GM18498 (cell line): ENCODE measurements around the gene MYO1H.
"Not testable (repeated sequence)": the region's sequence is repeated elsewhere in the genome, so short reads cannot be mapped to it uniquely, and the experiment has no call there.

Source experiments
- ATAC-seq: cut with Tn5 transposase; IDR thresholded peaks from one replicate; pipeline ENCODE4 v1.9.1; 2021; ENCODE audit warnings: mild to moderate bottlenecking, moderate library complexity; ENCODE audit not compliant: unreplicated experiment

MYO1H gene

GRCh38 chr12:109406147-109406546, 58.4 kb downstream of the MYO1H start:
- ATAC-seq = not testable (repeated sequence)

- no peak for ATAC-seq
Observed at GRCh38 chr12:109418848-109419480, 71.3 kb downstream of the MYO1H start.

- ATAC-seq = no peak
Observed at GRCh38 chr12:109421355-109422087, 73.8 kb downstream of the MYO1H start.

- ATAC-seq = no peak
Observed at GRCh38 chr12:109422251-109422650, 74.6 kb downstream of the MYO1H start.

GRCh38 chr12:109423392-109423791, 75.7 kb downstream of the MYO1H start:
- no peak for ATAC-seq

- peak; percentile 54 for ATAC-seq
Observed at GRCh38 chr12:109428037-109428629, 80.4 kb downstream of the MYO1H start.

GRCh38 chr12:109428804-109429203, 81.1 kb downstream of the MYO1H start:
- ATAC-seq = not testable (repeated sequence)

GRCh38 chr12:109430244-109430643, 82.5 kb downstream of the MYO1H start:
- no peak for ATAC-seq

GRCh38 chr12:109432431-109432830, 84.7 kb downstream of the MYO1H start:
- no peak for ATAC-seq

- peak; percentile 63 for ATAC-seq
Observed at GRCh38 chr12:109432842-109433304, 85.2 kb downstream of the MYO1H start.

- no peak for ATAC-seq
Observed at GRCh38 chr12:109433618-109434017, 85.9 kb downstream of the MYO1H start.

- ATAC-seq = no peak
Observed at GRCh38 chr12:109434582-109434981, 86.9 kb downstream of the MYO1H start.

GRCh38 chr12:109435428-109436187, 87.9 kb downstream of the MYO1H start:
- no peak for ATAC-seq

- no peak for ATAC-seq
Observed at GRCh38 chr12:109436188-109436560, 88.5 kb downstream of the MYO1H start.

GRCh38 chr12:109439181-109439580, 91.5 kb downstream of the MYO1H start:
- no peak for ATAC-seq

- not testable (repeated sequence) for ATAC-seq
Observed at GRCh38 chr12:109439951-109440350, 92.3 kb downstream of the MYO1H start.

GRCh38 chr12:109440851-109441490, 93.3 kb downstream of the MYO1H start:
- ATAC-seq = no peak

- no peak for ATAC-seq
Observed at GRCh38 chr12:109443794-109444193, 96.1 kb downstream of the MYO1H start.

- no peak for ATAC-seq
Observed at GRCh38 chr12:109444259-109444658, 96.6 kb downstream of the MYO1H start.

GRCh38 chr12:109445191-109445609, 97.5 kb downstream of the MYO1H start:
- no peak for ATAC-seq

- no peak for ATAC-seq
Observed at GRCh38 chr12:109446869-109447268, 99.2 kb downstream of the MYO1H start.
